ENCODE results near the gene FARS2.

FARS2 gene

DNA sequence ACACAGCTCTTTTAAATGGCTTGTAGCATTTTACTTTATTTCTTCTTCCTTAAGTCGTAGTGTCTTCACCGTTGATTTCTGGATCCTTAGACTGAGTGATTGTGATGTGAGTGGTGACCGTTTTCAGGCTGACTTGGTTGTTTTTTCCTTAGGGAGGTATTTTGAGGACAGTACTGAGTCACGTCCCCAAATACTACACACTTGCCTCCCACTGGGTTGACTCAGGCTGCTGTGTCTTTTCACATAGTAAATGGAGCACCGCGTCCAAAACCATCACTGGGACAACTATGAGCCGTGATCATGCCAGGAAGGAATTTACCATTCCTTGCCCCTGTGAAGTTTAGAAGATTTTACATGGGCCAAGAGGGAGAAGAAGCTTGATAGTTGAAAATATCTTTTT is 174.1 kb downstream of the FARS2 start:
- no peak for DNase-seq

- DNase-seq, result no peak
Observed at GRCh38 chr6:5438922-5439584, 177.7 kb downstream of the FARS2 start.

DNA sequence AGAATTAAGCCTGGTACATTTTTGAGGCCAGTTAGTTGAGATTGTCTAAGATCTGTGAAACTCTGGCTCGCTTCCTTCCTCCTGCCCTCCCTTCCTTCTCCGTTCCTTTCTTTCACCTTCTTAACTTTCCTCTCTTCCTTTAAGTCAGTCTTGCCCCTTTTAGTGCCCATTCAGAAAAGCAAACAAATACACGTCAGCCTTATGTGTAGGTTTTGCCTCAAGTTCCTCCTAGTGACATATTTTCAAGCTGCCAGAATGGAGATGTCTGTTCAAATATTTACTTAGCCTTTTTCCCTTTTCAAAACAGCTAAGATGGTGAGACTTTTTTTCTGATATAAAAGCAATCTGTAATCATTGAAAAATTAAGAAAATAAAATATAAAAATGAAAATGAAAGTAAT is 178.4 kb downstream of the FARS2 start:
- no peak for DNase-seq

DNA sequence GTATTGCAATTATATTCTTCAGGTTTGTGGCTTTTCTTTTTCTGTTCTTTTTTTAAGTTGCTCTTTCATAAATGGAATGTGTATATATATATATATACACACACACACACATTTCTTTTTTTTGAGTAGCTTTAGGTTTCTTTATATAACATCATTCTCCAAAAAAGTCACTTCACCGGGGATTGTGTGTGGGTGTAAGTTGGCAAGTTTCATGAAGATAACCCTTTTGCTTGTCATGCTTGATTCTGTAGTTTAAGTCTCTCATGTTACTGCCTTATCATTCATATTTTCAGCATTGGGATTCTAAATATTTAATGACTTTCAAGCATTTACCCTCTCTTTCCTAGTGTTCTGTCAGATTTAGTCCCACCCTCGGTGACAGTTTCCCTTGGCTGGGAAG is 181.0 kb downstream of the FARS2 start:
- DNase-seq, result no peak

- no peak for DNase-seq
Observed at GRCh38 chr6:5442916-5443315, 181.6 kb downstream of the FARS2 start.

DNA sequence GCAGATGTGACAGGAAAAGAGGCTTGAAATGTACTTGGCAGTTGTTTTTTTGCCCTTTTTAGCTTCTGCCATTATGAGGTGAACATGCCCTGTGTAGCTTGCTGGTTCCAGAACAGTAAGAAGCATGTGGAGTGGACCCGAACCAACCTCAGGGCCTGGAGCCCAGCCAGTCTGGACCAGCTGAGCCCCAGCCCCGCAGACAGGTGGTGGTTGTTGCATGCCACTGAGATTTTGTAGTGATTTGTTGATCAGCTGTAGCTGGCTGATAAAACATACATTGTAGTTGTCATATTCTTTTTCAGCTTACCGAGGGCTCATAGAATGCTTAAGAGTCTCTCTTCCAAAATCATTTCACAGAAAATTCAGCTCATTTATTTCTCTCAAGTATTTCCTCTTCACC is 182.2 kb downstream of the FARS2 start:
- no peak for DNase-seq

DNA sequence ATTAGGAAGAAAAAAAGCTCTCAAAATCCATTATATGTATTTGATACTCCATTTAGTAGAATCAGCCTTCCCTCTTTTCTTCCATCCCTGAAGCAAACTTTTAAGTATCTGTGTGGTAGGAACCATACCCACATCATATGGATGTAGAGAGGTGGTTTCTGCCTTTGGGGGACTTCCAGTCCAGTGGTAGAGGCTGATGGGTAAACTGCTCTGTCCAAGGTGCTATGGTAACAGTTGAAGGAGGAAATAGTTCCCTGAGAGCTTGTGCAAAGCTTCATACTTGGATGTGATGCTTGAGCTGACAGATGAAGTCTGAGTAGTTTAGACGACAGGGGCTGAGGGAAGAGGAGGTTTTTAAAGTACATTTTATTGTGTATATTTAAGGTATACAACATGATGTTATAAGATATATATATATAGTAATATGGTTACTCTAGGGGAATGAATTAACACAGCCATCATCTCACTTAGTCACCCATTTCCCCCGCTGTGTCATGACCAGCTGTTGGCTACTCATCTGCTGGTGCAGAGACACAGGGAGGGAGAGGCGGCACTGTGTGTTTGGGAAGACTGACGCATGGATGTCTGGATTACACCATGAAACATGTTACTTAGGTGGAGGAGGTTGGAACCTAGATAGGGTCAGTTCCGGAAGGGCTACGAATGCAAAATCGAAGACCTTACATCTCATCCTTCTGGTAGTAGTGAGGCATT is 185.2 kb downstream of the FARS2 start:
- DNase-seq, result no peak

GRCh38 chr6:5447921-5448320 is 186.6 kb downstream of the FARS2 start:
- no peak for DNase-seq

DNA sequence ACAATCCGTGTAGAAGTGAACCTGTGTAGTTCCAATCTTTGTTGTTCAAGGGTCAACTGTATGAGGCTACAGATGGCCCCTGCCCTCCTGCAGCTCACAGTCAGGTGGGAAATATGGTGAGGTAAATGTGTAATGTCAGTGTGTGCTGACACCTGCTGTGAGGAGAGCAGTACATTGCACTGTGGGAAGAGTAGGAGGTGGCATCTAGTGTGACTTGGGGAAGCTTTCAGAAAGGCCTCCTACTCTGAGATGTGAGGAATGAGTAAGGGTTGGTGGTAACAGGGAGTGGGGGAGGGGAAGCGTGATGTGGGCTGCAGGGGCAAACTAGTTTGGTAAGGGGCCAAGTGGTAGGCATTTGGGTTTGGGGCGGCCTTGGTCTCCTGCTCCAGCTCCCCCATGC is 188.8 kb downstream of the FARS2 start:
- DNase-seq, result no peak

GRCh38 chr6:5453546-5453945 is 192.2 kb downstream of the FARS2 start:
- DNase-seq, result peak; percentile 34 to 53

DNA sequence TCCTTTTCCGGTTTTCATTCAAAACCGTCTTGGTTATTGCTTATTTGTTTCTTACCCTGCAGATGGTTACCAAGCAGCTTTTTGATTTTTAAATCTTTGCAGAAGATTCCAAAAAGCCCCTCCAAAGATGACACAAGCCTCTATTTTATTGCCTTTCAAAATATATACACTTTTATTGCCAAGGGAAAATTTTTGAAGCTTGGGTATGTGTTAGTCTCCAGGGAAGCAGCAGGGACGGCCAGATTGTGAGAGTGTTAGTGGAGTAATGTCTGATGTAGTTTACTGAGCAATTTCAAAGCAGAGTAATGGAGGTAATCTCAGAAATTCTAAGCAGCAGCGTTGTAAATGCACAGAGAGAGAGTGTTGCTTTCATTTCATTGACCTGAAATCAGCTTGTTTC is 193.8 kb downstream of the FARS2 start:
- no peak for DNase-seq

- no peak for DNase-seq
Observed at GRCh38 chr6:5457041-5457440, 195.7 kb downstream of the FARS2 start.

DNA sequence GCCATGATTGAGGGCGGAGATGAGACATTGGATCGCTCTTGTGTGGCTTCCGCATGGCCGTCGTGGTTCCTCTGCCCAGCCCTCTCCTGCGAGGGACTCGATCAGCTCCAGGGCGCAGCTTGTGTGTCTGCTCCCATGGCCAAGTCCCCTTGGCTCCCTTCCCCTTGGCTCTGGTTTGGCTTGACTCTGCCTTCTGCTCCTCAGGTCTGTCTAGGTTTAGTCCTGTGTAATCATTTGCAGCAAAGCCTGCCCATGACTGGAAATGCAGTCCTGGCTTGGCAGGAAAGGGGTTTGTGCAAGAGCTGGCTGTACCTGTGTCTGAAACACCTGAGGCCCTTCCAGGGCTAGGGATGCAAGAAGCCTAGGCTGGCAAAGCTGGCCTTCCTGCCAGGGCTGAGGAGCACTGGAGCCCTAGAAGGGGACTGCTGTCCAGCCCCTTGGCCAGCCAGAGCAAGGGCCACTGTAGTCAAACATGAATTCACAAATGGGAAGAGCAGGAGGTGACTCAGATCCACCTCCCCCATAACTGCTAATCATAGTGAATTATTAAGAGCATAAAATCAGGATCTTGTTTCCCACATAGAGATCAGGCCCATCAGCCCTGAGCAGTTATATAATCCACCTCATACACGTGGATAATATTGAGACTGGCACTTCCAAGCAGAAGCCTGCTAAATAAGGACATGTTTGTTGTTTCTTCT is 196.8 kb downstream of the FARS2 start:
- DNase-seq, result no peak

- DNase-seq, result no peak
Observed at GRCh38 chr6:5459346-5459745, 198.0 kb downstream of the FARS2 start.

DNA sequence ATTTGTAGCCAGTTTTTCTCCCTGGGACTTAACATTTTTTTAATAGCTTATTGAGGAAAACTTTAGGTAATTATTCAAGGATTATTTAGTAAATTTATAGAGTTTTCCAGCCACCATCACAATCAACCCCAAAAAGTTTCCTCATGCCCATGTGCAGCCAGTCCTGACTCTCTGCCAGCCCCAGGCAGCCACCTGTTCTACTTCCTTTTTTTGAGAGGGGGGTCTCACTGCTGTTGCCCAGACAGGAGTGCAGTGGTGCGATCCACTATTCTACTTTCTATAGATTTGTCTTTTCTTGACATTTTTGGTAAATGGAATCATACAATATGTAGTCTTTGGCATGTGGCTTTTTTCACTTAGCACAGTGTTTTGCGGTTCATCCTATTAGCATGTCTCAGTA is 200.1 kb downstream of the FARS2 start:
- no peak for DNase-seq

DNA sequence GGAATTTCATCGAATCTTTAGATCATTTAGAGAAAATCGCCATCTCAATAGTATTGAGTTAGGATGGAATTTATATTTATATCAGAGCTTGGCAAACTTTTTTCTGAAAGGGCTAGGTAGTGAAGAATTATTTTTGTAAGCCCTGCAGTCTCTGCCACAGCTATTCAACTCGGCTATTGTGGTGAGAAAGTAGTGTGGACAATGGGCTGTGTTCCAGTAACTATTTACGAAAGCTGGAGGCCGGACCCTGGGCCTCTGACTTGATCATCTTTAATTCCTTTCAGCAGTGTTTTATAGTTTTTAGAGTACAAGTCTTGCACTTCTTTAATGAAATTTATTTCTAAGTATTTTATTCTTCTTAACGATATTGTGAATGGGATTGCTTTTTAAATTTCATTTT is 201.5 kb downstream of the FARS2 start:
- DNase-seq, result no peak

DNA sequence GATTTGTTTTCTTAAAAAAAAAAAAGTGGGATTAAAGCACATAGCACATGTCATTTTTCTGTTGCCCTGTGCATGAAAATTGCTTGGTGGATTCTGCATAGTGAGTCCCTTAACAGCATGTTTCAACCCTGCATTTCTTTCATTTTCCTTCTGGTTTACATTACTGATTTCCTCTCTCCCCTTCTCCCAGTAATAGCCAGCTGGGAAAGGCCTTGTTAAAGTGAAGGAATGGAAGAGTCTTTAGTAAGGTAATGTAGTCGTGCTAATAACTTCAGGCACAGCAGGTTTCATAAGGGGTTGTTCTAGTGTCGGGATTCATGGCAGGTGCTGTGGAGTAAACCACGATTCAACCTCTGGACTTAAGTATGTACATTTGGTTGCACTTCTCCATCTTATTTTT is 202.4 kb downstream of the FARS2 start:
- no peak for DNase-seq

GRCh38 chr6:5464099-5464885 is 203.0 kb downstream of the FARS2 start:
- peak in 1 of 2 experiments; percentile 21 for DNase-seq

DNA sequence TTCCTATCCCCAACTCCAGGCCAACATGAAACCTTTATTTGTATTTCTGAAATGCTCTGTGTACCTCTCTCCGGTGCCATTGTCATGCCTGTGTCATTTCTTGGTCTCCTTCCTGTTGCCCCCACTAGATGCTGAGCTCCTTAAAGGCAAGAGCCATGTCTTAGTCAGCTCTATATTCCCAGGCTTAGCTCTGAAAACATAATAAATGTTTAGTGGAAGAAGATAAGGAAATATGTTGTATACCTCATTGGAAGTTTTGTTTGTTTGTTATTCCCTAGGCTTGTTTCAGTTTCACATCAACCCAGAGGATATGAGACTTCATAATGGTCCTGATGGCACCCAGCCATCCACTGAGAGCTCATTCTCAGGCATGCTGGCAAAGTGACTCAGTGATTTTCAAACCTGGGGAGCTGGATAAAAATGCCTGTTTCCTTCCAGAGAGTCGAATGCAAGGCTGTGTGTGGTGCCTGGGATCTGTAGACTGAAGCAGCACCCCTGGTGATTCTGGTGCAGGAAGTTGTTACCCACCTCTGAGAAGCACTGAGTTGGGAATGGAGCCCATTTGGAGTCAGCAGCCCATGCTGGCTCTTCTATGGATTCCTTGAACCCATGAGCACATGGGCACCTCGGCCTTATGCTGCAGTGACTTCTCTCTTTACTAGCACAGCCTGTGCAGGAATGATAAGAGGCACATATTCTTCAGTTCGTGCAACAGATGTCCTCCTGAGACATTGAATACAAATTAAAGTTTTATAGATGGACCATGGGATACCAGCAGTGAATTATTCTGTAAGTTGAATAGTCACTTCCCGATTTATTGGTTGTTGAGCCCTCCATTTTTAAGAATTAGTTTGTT is 205.2 kb downstream of the FARS2 start:
- DNase-seq, result no peak

DNA sequence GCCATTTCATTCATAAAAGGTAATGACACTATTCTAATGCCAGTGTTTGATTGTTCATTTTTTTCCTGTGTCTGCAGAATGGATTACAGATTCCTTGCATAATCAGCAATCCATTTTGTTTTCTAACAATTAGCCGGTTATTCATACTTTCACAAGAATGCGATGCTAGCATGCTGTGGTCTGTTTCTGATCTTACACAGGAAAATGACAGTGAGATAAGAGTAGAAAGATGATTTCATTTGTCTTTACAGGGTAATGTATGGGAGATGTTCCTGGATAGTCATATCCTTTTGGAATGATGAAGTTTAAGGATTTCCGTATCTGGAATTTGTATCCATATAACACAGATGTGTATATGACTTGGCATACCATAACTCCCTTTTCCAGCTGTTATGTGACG is 207.3 kb downstream of the FARS2 start:
- no peak for DNase-seq

DNA sequence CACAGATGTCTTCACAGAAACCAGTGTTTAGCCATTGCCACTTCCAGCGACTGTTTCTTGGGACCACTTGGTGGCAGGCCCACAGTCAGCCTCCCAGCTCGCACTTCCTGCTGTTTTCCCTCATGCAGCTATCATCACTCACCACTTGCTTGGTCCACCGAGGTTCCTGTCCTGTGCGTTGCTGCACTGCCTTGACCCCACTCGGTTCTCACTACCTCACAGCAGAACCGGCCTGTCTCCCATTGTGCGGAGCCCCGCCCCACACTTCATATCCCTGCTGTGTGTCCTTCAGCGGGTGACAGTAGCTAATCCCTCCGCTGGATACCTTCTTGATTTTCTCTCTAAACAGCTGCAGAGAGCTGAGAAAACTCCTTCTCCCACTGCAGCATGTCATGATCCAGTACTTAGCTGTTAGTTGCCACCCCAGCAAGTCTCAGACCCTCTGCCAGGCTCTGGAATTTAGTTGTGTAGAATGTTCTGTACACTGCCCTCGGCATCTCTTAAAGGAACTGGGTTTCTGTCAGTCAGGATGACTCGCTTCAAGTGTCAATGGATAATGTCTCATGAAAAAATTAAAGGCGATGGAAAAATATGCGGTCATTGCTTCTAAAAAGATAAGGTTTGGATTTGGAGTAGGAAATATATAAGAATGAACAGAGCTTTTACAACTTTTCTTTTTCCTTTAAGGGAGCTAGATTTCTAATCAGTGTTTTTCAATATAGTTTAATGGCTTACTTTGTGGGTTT is 208.0 kb downstream of the FARS2 start:
- DNase-seq, result peak; percentile 64 to 83

DNA sequence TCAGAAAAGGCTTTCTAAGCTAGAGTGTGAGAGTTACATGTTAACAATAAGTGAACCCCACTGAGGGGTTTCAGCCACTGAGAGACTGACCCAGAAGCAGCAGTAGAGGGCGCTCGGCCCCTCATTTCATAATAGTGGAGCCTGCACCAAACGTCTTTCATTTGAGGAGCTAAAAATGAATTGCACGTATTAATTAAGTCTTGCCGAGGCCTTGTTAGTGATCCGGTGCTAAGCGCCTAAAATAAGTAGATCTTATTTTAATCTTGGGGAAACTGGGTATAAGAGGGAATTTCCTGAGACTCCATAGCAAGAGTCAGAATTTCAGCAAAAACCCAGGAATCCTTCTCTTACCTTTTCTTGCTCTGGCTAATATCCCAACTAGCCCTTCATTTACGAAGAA is 209.7 kb downstream of the FARS2 start:
- DNase-seq, result peak; percentile 42 to 85

Data from NCI-H524 (cell line).